Muscle layer of colon (tissue), 2 donors: ENCODE measurements around the gene CNTN5.

Experiments
- H3K27ac ChIP-seq: one replicate; pipeline ENCODE4 v1.7.0; 2013; ENCODE audit warnings: low read depth, mild to moderate bottlenecking, low read length, moderate library complexity
- H3K27me3 ChIP-seq, 2 donors: one replicate each; pipeline ENCODE4 v1.7.0; 2013; ENCODE audit warnings: low read length in 2 of 2, mild to moderate bottlenecking in 2 of 2; ENCODE audit not compliant: insufficient read depth in 2 of 2, control insufficient read depth in 1 of 2
- H3K36me3 ChIP-seq: one replicate; pipeline ENCODE4 v1.7.0; 2013; ENCODE audit warnings: mild to moderate bottlenecking, low read length; ENCODE audit not compliant: insufficient read depth
- H3K4me1 ChIP-seq: one replicate; pipeline ENCODE4 v1.7.0; 2013; ENCODE audit warnings: mild to moderate bottlenecking, low read length; ENCODE audit not compliant: insufficient read depth
- H3K4me3 ChIP-seq, 2 donors: one replicate each; pipeline ENCODE4 v1.7.0; 2013; ENCODE audit warnings: low read length in 2 of 2, low read depth in 1 of 2, mild to moderate bottlenecking in 1 of 2, moderate library complexity in 1 of 2
- H3K9ac ChIP-seq: one replicate; pipeline ENCODE4 v1.7.0; 2013; ENCODE audit warnings: low read length
- H3K9me3 ChIP-seq: one replicate; pipeline ENCODE4 v1.7.0; 2013; ENCODE audit warnings: mild to moderate bottlenecking, low read length
- donor health status: abdominal sarcoma.
- donor health status: Adenocarcinoma of cecum.

CNTN5 gene

DNA sequence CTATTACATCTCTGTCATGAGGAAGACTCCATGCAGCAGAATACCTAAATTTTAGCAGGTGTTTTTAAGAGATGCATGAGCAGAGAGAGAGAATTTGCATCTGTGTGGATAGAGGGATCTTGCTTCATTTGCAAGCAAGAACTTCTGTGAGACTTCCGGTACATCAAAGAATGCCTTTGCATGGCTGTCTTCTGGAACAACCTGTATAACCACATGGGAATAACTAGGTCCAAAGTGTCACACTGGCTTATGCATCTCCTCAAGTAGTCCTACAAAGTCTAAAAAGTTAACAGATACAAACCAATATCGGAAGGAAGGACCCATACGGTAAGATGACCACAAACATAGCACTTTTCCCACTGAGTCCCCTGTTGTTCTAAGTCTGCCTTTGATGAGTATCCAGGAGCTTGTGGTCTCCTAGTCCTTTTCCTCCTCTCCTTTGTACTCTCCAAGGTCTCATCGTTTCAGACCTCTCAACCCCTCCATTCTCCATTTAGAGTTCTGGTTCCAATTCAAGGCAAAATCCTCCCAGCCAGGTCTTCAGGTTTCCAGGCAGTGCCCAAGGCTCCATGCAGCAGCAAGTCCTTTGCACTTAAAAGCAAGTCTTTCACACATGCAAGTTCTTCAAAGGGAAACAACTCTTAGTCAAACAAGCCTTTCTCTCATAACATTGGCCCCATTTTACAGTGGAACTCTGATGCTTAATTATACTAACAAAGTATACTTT, 1084.7 kb downstream of the CNTN5 start:
- no peak overlapping the region for H3K27ac ChIP-seq
- no peak overlapping the region for H3K9ac ChIP-seq
- no peak overlapping the region for H3K4me3 ChIP-seq

DNA sequence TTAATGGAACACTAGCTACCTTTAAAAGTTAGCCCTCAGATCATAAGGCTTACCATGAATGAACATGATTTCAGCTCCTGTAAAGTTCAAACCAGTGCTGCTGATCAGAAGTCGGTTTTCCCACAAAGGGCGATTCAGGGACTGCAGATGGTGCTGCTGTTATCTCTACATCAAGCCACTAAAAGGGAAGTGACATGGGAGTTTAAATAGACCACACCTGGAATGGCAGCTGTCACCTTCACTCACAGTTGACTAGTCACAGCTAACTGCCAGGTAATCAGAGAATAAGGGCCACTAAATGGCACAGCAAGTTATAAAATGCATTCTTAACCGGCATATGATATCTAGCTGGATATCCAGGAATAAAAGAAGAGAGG, 1085.2 kb downstream of the CNTN5 start:
- no peaks in the 10 kb centered on the region for H3K36me3 ChIP-seq
- H3K4me1 ChIP-seq: no peaks in the 10 kb centered on the region
- H3K9ac ChIP-seq: no peak overlapping the region
- H3K4me3 ChIP-seq: no peak overlapping the region
- H3K27me3 ChIP-seq: no peaks in the 10 kb centered on the region
- no peak overlapping the region for H3K27ac ChIP-seq
- no peaks in the 10 kb centered on the region for H3K9me3 ChIP-seq

More for the DNA sequence above, 1084.7 kb downstream of the CNTN5 start:
- H3K9me3 ChIP-seq: no peaks in the 10 kb centered on the region
- H3K4me1 ChIP-seq: no peaks in the 10 kb centered on the region
- no peaks in the 10 kb centered on the region for H3K27me3 ChIP-seq
- no peaks in the 10 kb centered on the region for H3K36me3 ChIP-seq

DNA sequence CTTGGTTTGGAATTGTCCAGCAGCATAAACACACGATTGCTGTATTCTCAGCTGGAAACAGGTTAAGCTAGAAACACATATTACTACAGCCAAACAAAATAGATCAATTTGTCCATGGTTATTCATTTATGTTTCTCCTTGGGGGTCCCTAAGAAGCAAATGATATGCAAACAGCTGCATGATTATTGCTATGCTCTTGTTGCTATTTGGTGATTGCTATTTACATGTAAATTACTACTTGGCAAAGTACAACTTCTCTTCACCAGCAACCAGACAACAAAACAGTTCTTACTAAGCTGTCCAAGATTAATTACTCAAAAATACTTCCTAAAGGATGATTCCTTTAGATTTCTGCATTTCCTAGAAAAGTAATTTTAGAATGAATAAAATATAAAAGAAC, 1098.4 kb downstream of the CNTN5 start:
- no peaks in the 10 kb centered on the region for H3K27me3 ChIP-seq
- H3K9me3 ChIP-seq: no peaks in the 10 kb centered on the region
- no peaks in the 10 kb centered on the region for H3K36me3 ChIP-seq
- no peak overlapping the region for H3K4me3 ChIP-seq
- no peak overlapping the region for H3K27ac ChIP-seq
- H3K9ac ChIP-seq: no peak overlapping the region
- no peaks in the 10 kb centered on the region for H3K4me1 ChIP-seq

DNA sequence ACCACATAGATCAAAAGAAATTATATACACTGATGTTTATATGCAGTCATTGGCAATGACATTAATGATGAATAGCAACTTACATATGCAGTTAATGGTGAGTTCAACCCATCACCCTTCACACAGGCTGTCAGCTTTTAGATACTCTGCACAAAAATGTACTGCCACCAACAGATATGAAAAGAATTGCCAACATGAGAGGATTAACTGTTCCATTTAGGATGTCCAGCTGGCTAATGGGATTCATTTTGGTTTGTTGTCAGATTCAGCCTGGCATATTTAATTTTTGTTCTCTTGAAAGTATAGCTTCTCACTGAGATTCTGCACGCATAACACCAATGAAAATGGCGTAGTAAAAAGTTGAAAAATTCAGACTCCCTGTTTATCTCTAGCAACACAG, 1112.4 kb downstream of the CNTN5 start:
- H3K27ac ChIP-seq: no peak overlapping the region
- H3K4me3 ChIP-seq: no peak overlapping the region
- H3K36me3 ChIP-seq: no peaks in the 10 kb centered on the region
- no peaks in the 10 kb centered on the region for H3K9me3 ChIP-seq
- no peaks in the 10 kb centered on the region for H3K4me1 ChIP-seq
- H3K27me3 ChIP-seq: no peaks in the 10 kb centered on the region
- H3K9ac ChIP-seq: no peak overlapping the region

DNA sequence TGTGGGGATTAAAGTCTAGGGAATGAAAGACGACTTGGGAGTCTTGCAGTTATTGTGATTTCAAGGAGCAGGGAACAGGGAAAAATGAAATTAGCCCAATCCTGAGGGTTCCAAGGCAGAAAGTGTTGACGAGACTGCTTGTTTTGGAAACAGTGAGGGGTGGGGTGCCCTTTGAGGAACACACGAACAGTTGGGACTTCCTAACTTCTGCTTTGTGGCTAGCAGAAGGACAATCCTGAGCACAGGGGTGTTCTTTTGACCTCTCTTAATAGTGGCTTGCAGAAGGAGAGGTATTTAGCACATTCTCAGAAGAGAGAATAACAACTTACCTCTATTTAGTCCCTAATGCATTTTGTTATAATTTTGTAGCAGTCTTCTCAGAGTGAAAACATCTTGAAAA, 1120.5 kb downstream of the CNTN5 start:
- no peaks in the 10 kb centered on the region for H3K9me3 ChIP-seq
- no peak overlapping the region for H3K9ac ChIP-seq
- no peak overlapping the region for H3K27ac ChIP-seq
- no peak overlapping the region for H3K4me3 ChIP-seq
- H3K27me3 ChIP-seq: no peaks in the 10 kb centered on the region
- H3K4me1 ChIP-seq: no peaks in the 10 kb centered on the region
- no peaks in the 10 kb centered on the region for H3K36me3 ChIP-seq

DNA sequence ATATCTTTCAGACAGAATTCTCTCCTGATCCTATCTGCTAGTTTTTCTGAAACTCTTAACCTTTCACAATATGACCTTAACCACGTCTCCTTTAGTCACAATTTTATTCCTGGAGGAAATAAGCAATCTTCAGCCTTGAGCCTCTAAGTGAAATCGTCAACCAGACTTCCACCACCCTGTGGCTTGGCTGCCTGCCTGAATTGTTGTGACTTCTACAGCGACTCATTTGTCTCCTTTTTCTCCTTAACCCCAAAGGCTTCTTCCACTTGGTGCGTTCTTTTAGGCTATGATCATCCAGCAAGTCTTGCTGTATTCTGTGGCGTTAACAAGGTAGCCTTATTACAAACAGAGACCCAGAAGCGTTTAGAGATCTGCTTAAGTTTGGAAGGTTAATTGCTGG, 1131.2 kb downstream of the CNTN5 start:
- no peaks in the 10 kb centered on the region for H3K4me1 ChIP-seq
- H3K9ac ChIP-seq: no peak overlapping the region
- no peaks in the 10 kb centered on the region for H3K9me3 ChIP-seq
- H3K27ac ChIP-seq: no peak overlapping the region
- no peaks in the 10 kb centered on the region for H3K27me3 ChIP-seq
- H3K36me3 ChIP-seq: no peaks in the 10 kb centered on the region
- H3K4me3 ChIP-seq: no peak overlapping the region

DNA sequence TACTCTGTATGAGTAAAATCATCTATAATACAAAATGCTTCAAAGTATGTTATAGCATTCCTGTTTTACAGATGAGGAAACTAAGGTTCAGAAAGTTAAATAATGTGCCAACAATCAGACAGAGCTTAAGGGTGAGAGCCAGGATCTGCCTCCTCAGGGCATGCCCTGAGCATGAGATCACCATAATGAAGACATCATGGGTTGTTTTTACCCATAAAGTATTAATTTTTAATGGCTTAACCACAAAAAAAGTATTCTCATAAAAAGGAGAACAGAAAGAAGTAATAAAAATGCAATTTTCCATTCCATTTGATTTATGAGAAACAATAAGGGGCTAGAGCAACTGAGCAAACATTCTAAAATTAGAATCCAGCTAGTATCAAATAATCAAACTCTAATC, 1132.0 kb downstream of the CNTN5 start:
- no peak overlapping the region for H3K4me3 ChIP-seq
- H3K27me3 ChIP-seq: no peaks in the 10 kb centered on the region
- H3K4me1 ChIP-seq: no peaks in the 10 kb centered on the region
- no peaks in the 10 kb centered on the region for H3K36me3 ChIP-seq
- no peaks in the 10 kb centered on the region for H3K9me3 ChIP-seq
- H3K27ac ChIP-seq: no peak overlapping the region
- H3K9ac ChIP-seq: no peak overlapping the region

DNA sequence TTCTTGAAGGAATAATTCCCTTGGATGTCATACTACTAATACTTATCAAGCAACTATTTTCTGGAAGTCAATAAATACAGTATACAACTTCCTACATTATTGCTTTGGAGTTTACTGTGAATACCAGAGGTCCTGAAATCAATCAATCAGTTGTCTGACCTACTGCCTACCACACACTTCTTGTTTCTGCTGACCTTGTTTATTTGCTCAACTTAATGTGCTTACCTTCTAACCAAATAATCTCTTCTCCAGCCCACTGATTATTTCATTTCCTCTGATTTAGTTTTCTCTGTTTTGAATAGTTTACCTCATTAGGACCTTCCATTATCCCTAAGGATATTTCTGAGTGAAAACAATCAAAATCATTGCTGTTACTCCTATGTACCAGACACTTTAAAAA, 1142.7 kb downstream of the CNTN5 start:
- no peaks in the 10 kb centered on the region for H3K36me3 ChIP-seq
- H3K9ac ChIP-seq: no peak overlapping the region
- H3K27me3 ChIP-seq: no peaks in the 10 kb centered on the region
- H3K4me1 ChIP-seq: no peaks in the 10 kb centered on the region
- H3K4me3 ChIP-seq: no peak overlapping the region
- H3K9me3 ChIP-seq: no peaks in the 10 kb centered on the region
- H3K27ac ChIP-seq: no peak overlapping the region

DNA sequence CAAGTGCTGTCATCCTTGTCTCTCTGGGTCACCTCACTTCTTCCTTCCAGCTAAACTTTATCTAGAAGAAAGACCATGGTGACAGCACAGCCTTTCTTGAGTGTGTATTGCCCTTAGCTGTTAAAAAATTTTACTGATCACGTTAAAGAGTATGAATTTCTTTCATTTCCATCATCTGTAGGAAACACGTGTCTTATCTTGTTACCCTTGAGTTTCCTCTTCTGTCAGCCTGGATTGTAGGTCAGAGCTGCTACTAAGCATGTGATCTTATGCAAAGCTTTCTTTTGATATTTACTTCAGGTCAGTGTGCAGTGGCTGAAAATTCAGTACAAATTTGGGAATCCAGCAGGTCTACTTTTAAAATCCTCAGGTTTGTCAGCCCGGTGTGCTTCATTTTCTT, 1154.1 kb downstream of the CNTN5 start:
- Histone ChIP-seq H3K9ac (no peak overlapping the region), H3K9me3 (no peaks in the 10 kb centered on the region), H3K36me3 (no peaks in the 10 kb centered on the region), H3K4me3 (no peak overlapping the region), H3K27me3 (no peaks in the 10 kb centered on the region), H3K4me1 (no peaks in the 10 kb centered on the region), H3K27ac (no peak overlapping the region)

DNA sequence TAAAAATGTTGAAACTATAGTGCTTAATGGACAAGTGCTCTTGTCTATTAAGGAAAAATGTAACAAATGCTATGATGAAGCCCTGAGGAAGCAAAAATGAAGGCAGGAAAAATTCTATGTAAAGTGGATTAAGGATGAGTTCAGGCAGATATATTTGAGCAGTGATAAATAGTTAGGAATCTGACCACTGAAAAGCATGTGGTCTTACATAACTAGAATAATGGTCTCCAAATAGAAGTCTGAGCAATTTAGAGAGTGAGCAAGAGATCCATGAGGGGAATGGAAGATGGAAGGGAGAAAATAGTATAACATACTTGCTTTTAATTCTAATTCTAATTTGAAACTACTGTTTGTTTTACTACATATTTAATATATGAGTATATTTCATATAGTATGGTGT, 1155.7 kb downstream of the CNTN5 start:
- Histone ChIP-seq H3K4me1 (no peaks in the 10 kb centered on the region), H3K27ac (no peak overlapping the region), H3K27me3 (no peaks in the 10 kb centered on the region), H3K4me3 (no peak overlapping the region), H3K9me3 (no peaks in the 10 kb centered on the region), H3K36me3 (no peaks in the 10 kb centered on the region), H3K9ac (no peak overlapping the region)

DNA sequence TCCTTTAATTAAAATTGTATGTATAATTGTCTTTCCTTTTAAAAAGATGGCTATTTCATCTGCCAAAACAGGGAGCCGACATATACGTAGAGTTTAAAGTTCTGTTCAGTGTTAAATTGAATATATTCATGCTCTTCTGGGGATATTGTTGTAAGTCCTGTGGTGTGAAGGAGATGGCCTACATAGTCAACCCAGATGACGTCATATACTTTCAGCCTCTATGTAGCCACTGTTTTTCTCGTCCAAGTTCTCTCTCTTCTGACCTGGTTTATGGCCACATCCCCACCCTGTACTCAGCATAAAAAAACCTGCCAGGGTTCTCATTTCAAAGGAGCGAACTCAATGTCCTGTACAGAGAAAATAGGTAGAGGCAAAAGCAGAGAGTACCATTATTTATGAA, 1156.9 kb downstream of the CNTN5 start:
- Histone ChIP-seq H3K4me1 (no peaks in the 10 kb centered on the region), H3K9me3 (no peaks in the 10 kb centered on the region), H3K36me3 (no peaks in the 10 kb centered on the region), H3K27me3 (no peaks in the 10 kb centered on the region), H3K9ac (no peak overlapping the region), H3K4me3 (no peak overlapping the region), H3K27ac (no peak overlapping the region)

DNA sequence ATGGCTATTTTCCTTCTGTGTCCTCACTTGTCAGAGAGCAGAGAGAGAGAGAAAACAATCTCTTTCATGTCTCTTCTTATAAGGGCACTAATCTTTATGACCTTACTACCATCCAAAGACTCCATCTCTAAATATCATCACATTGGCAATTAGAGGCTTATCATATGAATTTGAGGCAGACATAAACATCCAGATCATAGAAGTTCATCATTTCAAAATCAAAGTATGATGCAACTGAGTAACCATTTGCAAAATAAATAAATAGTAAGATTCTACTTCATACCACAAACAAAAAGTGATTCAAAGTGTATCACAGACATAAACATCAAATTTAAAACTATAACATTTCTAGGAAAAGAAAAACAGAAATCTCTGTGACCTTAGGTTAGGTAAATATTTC, 1161.6 kb downstream of the CNTN5 start:
- Histone ChIP-seq H3K9ac (no peak overlapping the region), H3K27ac (no peak overlapping the region), H3K9me3 (no peaks in the 10 kb centered on the region), H3K27me3 (no peaks in the 10 kb centered on the region), H3K4me1 (no peaks in the 10 kb centered on the region), H3K36me3 (no peaks in the 10 kb centered on the region), H3K4me3 (no peak overlapping the region)
